ENCODE results near the gene SRPK2. TPM values are rescaled to one million over a fixed set of nuclear protein-coding genes. Genes with fewer than 3 reads are reported as not detected.

SRPK2 gene
- total RNA-seq, 2 donors from 2014 or later, result 26.5 to 31.1 TPM

DNA sequence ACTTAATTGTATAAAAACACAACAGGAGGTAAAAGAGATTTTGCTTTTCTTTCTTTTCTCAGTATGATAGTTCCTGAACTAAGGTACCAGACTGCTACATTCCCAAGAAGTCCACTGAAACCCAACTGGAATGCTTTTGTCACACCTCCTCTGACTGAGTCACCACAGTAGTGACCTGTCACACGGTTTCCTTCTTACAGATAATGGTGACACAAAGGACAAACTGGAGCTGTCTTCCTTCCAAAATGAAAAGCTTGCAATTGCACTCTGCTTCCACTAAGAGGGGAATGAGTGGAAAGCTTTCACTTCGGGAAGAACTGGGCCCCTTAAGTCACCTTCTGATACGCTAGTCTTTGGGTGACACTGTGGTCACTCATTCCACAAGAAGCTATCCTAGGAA lies 252.5 kb downstream of the SRPK2 start:
- no peaks in the 10 kb centered on the region for H3K9me3 ChIP-seq
- H3K27me3 ChIP-seq (replicated peaks; ENCODE audit: insufficient read depth), result no peaks in the 10 kb centered on the region
- no peak for ATAC-seq (ENCODE audit: insufficient number of reproducible peaks, low FRiP score, low read depth)
- H3K36me3 ChIP-seq, result peaks cover 13% of the 10 kb centered on the region
- TF ChIP-seq, protein P1, sequence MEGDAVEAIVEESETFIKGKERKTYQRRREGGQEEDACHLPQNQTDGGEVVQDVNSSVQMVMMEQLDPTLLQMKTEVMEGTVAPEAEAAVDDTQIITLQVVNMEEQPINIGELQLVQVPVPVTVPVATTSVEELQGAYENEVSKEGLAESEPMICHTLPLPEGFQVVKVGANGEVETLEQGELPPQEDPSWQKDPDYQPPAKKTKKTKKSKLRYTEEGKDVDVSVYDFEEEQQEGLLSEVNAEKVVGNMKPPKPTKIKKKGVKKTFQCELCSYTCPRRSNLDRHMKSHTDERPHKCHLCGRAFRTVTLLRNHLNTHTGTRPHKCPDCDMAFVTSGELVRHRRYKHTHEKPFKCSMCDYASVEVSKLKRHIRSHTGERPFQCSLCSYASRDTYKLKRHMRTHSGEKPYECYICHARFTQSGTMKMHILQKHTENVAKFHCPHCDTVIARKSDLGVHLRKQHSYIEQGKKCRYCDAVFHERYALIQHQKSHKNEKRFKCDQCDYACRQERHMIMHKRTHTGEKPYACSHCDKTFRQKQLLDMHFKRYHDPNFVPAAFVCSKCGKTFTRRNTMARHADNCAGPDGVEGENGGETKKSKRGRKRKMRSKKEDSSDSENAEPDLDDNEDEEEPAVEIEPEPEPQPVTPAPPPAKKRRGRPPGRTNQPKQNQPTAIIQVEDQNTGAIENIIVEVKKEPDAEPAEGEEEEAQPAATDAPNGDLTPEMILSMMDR (IDR thresholded peaks at IDR 0.05), result no peak
- H3K4me1 ChIP-seq (ENCODE audit: control insufficient read depth in 1 of 2, low read depth in 2 of 2), result no peaks in the 10 kb centered on the region
- H3K4me3 ChIP-seq, result no peak overlapping the region
- DNase-seq (ENCODE audit: low spot score), result no peak
- H3K27ac ChIP-seq, result no peak overlapping the region

DNA sequence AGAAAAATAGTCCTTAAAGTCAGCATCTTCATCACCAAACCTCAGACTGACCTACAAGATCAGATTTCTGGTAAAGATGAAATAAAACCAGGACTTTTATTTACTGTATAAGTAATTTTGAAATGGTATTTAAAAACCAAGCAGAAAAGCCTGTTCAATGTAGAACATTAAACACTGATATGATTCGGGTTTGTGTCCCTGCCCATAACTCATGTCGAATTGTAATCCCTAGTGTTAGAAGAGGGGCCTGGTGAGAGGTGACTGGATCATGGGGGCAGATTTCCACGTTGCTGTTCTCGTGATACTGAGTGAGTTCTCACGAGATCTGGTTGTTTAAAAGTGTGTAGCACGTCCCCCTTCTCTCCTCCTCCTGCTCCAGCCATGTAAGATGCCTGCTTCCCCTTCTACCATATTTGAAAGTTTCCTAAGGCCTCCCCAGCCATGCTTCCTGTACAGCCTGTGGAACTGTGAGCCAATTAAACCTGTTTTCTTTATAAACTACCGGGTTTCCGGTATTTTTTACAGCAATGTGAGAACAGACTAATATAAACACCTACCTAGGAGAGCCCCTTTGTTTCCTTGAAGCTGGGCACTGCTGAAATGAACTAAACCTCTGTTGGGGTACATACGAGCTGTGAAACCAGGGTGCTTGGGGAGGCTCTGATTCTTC lies 254.6 kb downstream of the SRPK2 start:
- Histone ChIP-seq H3K27ac (no peak overlapping the region), H3K36me3 (peaks cover 13% of the 10 kb centered on the region), H3K27me3 (replicated peaks; ENCODE audit: insufficient read depth) (no peaks in the 10 kb centered on the region), H3K4me3 (no peak overlapping the region), H3K9me3 (no peaks in the 10 kb centered on the region), H3K4me1 (ENCODE audit: control insufficient read depth in 1 of 2, low read depth in 2 of 2) (no peaks in the 10 kb centered on the region)
- DNase-seq (ENCODE audit: low spot score) (no peak), ATAC-seq (ENCODE audit: insufficient number of reproducible peaks, low FRiP score, low read depth) (no peak)
- TF ChIP-seq, protein P1 (IDR thresholded peaks at IDR 0.05), result no peak

DNA sequence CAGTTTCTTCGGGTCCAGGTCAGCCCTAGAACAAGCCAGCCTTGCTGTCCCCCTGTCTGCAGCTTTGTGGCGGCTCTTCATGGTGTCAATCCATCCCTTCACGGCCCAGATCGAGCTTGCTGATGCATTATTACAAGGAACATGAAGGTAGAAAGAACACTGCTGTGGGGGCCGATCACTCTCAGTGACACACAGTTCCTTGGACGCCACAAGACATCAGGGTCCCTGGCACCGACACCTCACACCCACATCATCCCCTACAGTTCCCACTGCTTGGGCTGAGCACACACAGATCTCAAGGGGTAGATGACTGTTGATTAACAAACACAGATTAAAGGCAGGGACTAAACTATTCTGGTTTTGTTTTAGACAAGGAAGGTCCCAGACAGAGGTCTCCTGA lies 255.4 kb downstream of the SRPK2 start:
- Histone ChIP-seq H3K27ac (no peak overlapping the region), H3K4me3 (no peak overlapping the region), H3K9me3 (no peaks in the 10 kb centered on the region), H3K4me1 (ENCODE audit: control insufficient read depth in 1 of 2, low read depth in 2 of 2) (no peaks in the 10 kb centered on the region), H3K27me3 (replicated peaks; ENCODE audit: insufficient read depth) (no peaks in the 10 kb centered on the region), H3K36me3 (peaks cover 13% of the 10 kb centered on the region)
- ATAC-seq (ENCODE audit: insufficient number of reproducible peaks, low FRiP score, low read depth), result no peak
- DNase-seq (ENCODE audit: low spot score), result no peak
- TF ChIP-seq, protein P1 (IDR thresholded peaks at IDR 0.05), result no peak

DNA sequence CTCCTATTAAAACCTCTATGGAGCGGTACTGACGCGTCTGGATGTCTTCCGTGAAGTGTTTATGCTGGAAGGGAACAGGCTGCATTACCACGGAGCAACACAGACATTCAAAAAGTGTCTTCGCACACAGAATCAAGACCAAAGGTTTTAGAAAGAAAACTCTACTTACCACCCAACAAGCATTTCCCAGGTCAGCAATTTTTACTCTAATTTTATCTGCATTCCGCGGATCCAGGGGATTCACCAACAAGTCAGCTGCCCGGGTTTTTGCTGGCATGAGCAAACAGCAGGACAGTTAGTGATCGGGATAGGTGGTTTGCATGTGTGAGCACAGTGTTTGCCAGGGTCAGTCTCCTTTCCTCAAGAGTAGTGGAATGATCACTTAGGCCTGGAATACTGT lies 255.9 kb downstream of the SRPK2 start:
- H3K27me3 ChIP-seq (replicated peaks; ENCODE audit: insufficient read depth), result no peaks in the 10 kb centered on the region
- ATAC-seq (ENCODE audit: insufficient number of reproducible peaks, low FRiP score, low read depth) (no peak), DNase-seq (ENCODE audit: low spot score) (no peak)
- no peak overlapping the region for H3K4me3 ChIP-seq
- no peak overlapping the region for H3K27ac ChIP-seq
- TF ChIP-seq, protein P1 (IDR thresholded peaks at IDR 0.05), result no peak
- H3K36me3 ChIP-seq, result peaks cover 13% of the 10 kb centered on the region
- H3K9me3 ChIP-seq, result no peaks in the 10 kb centered on the region
- no peaks in the 10 kb centered on the region for H3K4me1 ChIP-seq (ENCODE audit: control insufficient read depth in 1 of 2, low read depth in 2 of 2)

DNA sequence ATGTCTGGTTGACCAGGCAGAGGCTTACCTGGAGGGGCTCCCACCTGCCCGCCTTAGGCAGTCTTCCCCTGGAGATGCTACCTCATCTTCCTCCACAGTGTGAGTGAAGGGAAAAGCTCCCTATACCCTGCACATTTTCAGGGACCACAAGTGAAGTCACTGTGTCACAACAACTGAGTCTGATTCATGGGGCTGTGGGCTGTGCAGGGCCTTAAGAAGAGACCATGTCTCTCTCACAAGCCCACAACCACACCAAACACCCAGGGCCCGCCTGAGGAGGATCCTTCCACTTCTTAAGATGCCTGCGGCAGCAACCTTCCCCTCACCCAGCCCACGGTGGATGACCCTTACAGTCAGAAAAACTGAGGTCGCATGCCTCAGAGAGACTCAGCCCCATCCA lies 256.4 kb downstream of the SRPK2 start:
- H3K27me3 ChIP-seq (replicated peaks; ENCODE audit: insufficient read depth), result no peaks in the 10 kb centered on the region
- ATAC-seq (ENCODE audit: insufficient number of reproducible peaks, low FRiP score, low read depth) (no peak), DNase-seq (ENCODE audit: low spot score) (no peak)
- H3K36me3 ChIP-seq, result peaks cover 13% of the 10 kb centered on the region
- no peaks in the 10 kb centered on the region for H3K9me3 ChIP-seq
- TF ChIP-seq, protein P1 (IDR thresholded peaks at IDR 0.05), result no peak
- no peak overlapping the region for H3K4me3 ChIP-seq
- H3K4me1 ChIP-seq (ENCODE audit: control insufficient read depth in 1 of 2, low read depth in 2 of 2), result no peaks in the 10 kb centered on the region
- H3K27ac ChIP-seq, result no peak overlapping the region

Measured in thoracic aorta (tissue), 2 donors.